Ramos (cell line): ENCODE results near the gene INPP4A.
"Not testable (repeated sequence)": the region's sequence is repeated elsewhere in the genome, so short reads cannot be mapped to it uniquely, and the experiment has no call there.

Experiments used
- in situ Hi-C: fragments of 300-500 bp; cut with MboI; formaldehyde crosslinking; loops from one replicate; pipeline ENCODE4 v1.14.3; 2022; ENCODE audit warnings: low sequenced_read_pairs; ENCODE audit not compliant: unreplicated experiment

The INPP4A gene

GRCh38 chr2:98571796-98572195, 127.1 kb downstream of the INPP4A start:
- in situ Hi-C loops = no loop called here

DNA sequence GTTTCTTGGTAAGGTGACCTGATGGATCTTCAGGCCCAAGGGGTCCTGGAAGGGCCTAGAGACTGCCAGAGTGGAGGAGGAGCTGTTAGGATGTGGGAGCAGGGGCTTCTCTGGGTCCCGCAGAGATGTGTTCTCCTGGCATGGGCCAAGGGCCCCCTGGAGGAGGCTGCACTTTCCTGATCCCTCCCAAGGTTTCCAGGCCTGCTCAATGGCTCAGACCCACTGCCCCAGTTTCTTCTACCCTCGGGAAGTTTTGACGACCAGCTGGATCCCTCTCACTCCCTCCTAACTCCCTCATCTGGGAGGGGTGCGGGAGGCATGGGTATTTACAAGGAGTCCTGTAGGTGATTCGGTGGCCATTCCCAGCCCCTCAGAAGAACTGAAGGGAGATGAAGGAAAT, 127.6 kb downstream of the INPP4A start:
- in situ Hi-C loops = no loop called here

GRCh38 chr2:98572676-98573075, 128.0 kb downstream of the INPP4A start:
- in situ Hi-C loops = no loop called here

- in situ Hi-C loops = no loop called here
Observed at GRCh38 chr2:98573426-98573825, 128.8 kb downstream of the INPP4A start.

DNA sequence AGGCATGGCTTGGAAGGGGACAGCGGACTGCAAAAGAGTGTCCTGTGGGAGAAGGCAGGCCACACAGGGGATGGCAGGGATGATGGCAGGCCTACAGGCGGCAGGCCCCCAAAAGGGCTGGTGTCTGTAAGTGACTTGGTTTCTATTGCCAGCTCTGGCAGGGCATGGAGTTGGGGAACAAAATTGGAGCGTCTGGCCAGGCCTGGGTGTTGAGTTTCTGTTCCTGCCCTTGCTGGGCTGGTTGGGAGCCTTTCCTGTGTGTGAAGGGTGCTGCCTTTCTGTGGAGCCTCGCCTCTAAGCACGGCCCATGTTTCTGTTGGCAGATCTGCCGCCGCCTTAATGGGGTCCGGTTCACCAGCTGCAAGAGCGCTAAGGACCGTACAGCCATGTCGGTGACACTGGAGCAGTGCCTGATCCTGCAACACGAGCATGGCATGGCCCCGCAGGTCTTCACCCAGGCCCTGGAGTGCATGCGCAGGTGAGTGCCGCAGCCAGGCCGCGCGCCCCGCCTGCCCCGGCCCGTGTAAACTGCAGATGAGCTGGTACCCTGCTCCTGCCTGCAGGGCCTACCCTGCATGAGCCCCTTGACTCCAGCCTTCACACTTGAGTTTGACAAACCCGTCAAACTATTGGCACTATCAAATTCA, 132.1 kb downstream of the INPP4A start:
- in situ Hi-C loops = no loop called here

DNA sequence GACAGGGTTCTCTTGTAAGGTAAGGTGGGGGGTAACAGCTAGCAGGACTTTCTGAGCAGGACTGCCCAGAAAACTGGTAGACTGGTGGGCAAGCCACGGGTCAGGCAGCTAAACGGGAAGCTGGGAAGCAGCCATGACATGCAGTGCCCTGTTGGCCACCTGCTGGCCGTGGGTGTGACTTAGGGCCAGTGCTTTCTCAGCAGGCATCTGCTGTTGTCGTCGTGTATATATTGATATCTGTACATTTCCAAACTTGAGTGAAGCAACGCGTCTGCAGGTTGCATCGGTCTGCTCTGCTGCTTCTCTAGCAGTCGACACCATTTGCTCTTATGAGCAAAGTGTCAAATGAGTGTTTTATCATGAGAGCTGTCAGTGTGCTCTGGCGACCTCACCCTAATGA, 132.7 kb downstream of the INPP4A start:
- in situ Hi-C loops = no loop called here

DNA sequence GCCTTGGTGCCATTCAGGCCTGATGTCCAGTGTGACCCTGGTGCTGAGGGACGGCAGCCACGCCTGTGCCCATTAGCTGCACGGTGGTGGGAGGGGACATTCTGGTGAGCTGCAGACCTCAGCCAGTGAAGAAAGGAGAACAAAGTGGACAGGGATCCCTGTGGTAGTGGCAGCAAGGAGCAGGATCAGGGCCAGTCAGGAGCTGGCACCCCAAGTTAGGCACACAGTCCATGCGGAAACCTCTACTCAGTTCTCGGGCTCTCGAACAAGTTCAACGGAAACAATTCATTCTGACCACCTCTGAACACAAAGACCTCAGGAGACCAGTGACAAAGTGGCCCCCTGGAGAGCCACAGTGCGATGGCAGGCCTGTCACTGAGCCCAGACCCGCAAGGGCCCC, 133.6 kb downstream of the INPP4A start:
- in situ Hi-C loops = no loop called here

DNA sequence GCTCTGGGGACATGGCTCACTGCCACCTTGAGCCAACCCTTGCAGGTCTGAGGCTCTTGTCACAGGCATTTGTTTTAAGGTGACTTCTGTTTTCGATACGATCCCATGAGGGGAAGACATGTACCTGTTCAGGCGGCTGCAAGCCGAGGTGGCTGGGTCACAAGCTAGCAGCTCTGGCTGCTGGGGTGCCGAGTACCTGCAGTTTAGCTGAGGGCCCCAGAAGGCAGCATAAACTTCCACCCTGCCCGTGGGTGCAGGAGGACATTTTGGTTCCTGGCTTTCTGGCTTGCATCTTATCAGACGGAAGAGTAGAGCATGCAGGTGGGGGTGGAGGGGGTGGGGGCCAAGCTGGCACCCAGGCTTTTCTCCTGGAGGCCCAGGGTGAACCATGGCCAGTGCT, 135.3 kb downstream of the INPP4A start:
- in situ Hi-C loops = no loop called here

GRCh38 chr2:98580656-98581284, 136.1 kb downstream of the INPP4A start:
- in situ Hi-C loops = no loop called here

DNA sequence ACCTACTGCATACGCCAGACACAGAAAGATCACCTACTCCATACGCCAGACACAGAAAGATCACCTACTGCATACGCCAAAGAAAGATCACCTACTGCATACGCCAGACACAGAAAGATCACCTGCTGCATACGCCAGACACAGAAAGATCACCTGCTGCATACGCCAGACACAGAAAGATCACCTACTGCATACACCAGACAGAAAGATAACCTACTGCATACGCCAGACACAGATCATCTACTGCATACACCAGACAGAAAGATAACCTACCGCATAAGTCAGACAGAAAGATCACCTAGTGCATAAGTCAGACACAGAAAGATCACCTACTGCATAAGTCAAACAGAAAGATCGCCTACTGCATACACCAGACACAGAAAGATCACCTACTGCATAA, 137.9 kb downstream of the INPP4A start:
- in situ Hi-C loops = no loop called here

GRCh38 chr2:98583276-98583675, 138.6 kb downstream of the INPP4A start:
- in situ Hi-C loops = no loop called here

DNA sequence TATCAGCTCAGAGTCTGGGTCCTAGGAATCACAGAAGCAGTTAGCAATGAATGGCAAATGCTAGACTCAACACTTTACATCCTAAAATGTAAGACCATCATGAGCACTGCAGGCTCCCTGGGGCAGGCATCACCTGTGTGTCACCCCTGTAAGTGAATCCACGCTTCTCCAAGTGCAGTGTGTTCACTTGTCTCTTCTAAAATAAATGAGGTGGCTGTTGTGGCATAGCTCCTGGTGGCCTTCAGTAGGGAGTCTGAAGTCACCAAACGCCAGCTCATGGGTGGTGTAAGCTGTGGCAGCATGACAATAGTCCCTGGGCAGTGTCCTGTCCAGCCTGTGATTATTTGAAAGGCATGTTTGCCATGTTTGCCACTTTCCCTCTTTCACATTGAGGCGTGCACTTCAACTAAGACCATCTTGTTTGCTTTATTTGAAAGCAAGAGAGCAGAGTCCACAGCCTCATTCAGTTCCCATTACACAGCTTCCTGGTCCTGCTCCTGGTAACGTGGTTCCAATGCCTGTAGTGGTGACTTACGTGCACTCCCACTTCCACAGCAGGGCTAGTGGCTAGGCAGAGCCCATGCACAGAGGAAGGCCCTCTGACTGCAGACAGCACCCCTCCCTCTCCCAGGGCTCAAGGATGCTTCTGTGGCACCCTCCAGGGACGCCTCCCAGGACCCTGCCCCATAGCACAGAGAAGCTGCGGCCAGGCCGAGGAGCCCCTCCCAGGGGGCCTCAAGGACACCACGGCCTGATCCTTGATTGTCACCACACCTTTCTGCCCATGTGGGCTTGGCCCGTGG, 139.4 kb downstream of the INPP4A start:
- in situ Hi-C loops = no loop called here

DNA sequence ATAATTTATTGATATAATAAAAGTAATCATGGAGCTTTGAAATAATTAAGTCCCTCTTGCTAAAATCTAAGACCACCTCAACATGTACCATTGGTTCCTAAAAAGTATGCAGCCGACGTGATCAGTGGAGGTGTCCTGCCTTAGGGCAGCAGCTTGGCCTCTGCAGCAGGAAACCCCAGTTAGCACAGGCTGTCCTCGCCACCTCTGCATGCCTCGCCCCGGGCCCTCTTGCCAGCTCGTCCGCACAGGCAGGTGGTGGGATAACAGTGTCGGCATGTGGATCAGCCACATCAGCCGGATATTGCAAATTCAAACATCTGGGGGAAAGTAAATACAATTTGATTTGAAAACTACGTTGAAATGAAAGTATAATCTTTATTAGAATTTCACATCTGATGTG, 140.7 kb downstream of the INPP4A start:
- in situ Hi-C loops = no loop called here

DNA sequence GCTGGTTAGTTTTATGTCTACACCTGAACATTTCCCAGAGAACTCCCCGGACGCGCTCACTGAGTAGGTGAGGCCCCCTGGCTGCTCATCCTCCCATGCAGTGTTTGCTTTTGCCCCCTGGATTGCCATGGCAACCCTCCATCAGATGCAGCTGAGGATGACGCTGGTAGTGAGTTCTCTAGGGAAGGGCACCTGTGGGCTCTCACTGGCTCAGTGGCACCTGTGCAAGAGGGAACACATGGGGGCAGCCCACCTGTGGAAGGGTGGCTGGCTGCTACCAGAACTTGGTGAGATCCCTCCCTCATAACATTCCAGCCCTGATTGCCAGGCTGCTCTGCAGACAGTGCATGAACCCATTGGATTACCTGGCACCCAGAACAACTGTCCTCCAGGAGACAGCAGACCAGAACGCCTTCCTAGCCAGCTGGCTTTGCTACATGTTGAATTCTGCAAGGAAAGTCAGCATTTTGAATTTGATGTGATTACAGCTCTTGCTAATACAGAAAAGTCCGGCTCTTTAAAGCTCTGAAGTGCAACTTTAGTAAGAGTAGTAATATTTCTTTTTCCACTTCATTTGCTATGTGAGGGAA, 142.0 kb downstream of the INPP4A start:
- in situ Hi-C loops = no loop called here

- in situ Hi-C loops = no loop called here
Observed at GRCh38 chr2:98588880-98589431, 144.3 kb downstream of the INPP4A start.

DNA sequence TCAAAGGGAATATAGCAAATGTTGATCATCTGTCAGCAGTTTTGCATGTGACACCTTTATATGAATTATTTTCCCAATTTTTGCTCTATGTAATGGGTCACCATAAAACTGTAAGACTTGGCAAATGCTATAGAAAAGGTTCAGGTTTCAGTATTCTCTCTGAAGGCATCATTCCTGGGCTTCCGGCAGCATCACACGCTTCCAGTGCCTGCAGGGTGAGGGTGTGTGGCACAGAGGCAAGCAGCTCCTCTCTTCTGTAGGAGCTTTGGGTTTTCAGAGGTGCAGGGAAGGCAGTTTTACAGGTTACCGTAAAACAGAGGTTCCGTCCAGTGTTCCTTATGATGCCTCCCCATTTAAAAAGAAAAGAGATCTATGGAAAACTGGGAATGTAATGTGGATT, 144.8 kb downstream of the INPP4A start:
- in situ Hi-C loops = no loop called here

GRCh38 chr2:98592565-98592964, 147.9 kb downstream of the INPP4A start:
- in situ Hi-C loops = no loop called here

DNA sequence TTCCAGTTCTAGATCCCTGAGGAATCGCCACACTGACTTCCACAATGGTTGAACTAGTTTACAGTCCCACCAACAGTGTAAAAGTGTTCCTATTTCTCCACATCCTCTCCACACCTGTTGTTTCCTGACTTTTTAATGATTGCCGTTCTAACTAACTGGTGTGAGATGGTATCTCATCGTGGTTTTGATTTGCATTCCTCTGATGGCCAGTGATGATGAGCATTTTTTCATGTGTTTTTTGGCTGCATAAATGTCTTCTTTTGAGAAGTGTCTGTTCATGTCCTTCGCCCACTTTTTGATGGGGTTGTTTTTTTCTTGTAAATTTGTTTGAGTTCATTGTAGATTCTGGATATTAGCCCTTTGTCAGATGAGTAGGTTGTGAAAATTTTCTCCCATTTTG, 150.0 kb downstream of the INPP4A start:
- in situ Hi-C loops = not testable (repeated sequence)

DNA sequence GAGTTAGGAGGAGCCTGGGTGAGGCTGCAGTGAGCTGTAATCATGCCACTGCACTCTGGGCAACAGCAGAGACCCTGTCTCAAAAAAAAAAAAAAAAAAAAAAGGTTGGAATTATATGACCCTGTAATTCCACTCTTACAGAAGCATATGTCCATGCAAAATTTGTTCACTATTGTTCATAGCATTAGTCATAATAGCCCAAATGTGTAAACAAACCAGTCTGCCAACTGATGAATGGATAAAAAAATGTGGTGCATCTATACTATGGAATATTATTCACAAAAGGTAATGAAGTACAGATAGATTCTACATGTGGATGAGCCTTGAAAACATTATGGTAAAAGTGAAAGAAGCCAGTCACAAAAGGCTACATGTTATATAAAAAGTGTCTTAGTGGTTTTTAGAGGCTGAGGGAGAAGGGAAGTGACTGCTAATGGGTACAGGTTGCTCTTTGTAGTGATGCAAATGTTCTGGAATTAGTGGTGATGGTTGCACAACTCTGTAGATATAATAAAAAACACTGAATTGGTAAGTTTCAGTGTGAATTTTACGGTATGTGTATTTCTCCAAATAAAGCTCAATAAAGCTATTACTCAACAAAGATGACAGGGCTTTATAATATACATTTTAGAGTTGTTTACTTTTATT, 154.2 kb downstream of the INPP4A start:
- in situ Hi-C loops = no loop called here

DNA sequence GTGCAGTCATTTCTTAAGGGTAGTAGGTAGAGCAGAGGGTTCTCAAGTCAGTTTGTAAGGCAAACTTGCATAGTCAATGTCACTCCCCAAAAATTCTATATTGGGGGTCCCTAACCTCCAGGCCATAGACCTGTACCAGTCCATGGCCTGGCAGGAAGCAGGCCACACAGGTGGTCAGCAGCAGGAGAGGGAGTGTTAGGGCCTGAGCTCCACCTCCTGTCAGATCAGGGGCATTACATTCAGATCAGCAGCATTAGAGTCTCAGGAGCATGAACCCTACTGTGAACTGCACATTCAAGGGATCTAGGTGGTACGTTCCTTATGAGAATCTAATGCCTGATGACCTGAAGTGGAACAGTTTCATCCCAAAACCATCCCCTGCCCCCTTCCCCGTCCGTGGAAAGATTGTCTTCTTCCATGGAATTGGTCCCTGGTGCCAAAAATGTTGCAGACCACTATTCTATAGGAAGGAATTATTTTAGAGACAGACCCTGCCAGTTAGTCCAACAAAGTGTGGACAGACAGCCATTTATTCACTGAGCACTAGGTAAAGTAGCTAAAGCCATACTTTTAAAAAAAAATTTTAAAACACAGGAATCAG, 157.0 kb downstream of the INPP4A start:
- in situ Hi-C loops = loop anchor here (10.0 kb wide), 1 partner anchor 187 kb away; no protein-coding TSS in a partner anchor
